Muscle layer of duodenum (tissue), 2 donors: Measurements from ENCODE around the gene ABRACL.

Source experiments
- H3K27ac ChIP-seq: one replicate; pipeline ENCODE4 v1.7.0; 2013; ENCODE audit warnings: mild to moderate bottlenecking, low read length
- H3K27me3 ChIP-seq: one replicate; pipeline ENCODE4 v1.7.0; 2013; ENCODE audit warnings: low read depth, mild to moderate bottlenecking, control low read depth, low read length
- H3K36me3 ChIP-seq, 2 donors: one replicate each; pipeline ENCODE4 v1.7.0; 2013; ENCODE audit warnings: low read length in 2 of 2, control low read depth in 1 of 2, mild to moderate bottlenecking in 1 of 2; ENCODE audit not compliant: insufficient read depth in 2 of 2, control insufficient read depth in 1 of 2
- H3K4me1 ChIP-seq, 2 donors: one replicate each; pipeline ENCODE4 v1.7.0; 2013; ENCODE audit warnings: low read length in 2 of 2, mild to moderate bottlenecking in 2 of 2, control low read depth in 1 of 2, moderate library complexity in 1 of 2; ENCODE audit not compliant: insufficient read depth in 2 of 2, control insufficient read depth in 1 of 2
- H3K4me3 ChIP-seq, 2 donors: one replicate each; pipeline ENCODE4 v1.7.0; 2013; ENCODE audit warnings: low read length in 2 of 2, low read depth in 1 of 2, mild to moderate bottlenecking in 1 of 2
- H3K9me3 ChIP-seq, 2 donors: one replicate each; pipeline ENCODE4 v1.7.0; 2013; ENCODE audit warnings: low read length in 2 of 2, control low read depth in 1 of 2, mild to moderate bottlenecking in 1 of 2; ENCODE audit not compliant: control insufficient read depth in 1 of 2
- donor health status: healthy.

Gene ABRACL

DNA sequence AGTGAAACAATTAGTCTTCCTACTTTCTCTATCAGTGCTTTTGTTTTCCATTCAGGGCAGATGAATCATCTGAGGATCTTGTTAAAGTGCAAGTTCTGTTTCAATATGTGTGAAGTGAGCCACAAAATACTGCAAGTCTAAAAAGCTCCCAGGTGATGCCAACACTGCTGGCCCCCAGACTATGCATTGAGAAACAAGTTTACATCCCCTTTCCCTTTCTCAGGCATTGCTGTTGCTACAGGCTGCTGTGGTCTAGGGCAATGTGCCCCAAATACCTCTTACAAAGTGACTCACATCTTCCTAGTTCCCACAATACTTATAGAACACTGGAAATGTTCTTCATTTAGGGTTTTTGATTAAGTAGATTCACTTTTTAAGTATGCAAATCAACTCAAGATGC lies 31.8 kb downstream of the ABRACL start:
- Histone ChIP-seq H3K9me3 (no peaks in the 10 kb centered on the region), H3K4me1 (no peaks in the 10 kb centered on the region), H3K36me3 (no peaks in the 10 kb centered on the region), H3K27me3 (no peaks in the 10 kb centered on the region), H3K4me3 (no peak overlapping the region), H3K27ac (no peak overlapping the region)

DNA sequence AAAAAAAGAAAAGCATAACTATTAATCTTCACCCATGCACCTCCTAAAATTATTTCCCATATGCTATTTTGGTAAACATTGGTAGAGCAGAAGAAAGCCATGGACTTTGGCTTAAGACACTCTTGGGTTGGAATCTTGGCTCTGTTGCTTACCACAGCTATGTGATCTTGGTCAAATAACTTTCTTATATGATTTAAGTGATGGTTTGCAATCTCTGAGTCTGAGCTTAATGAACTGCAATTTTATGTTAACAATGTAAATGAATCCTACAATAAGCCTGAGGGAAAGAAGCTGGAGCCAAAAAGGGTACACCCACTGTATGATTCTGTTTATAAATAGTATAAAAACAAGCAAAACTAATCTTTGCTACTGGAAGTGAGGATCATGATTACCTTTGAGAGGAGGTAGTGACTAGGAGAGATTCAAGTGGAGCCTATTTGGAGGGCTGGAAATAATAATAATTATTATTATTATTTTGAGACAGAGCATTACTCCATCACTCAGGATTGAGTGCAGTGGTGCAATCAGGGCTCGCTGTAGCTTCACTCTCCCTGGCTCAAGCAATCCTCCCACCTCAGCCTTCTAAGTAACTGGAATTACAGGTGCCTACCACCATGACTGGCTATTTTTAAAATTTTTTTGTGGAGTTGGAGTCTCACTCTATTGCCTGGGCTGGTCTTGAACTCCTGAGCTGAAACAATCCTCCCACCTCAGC lies 34.5 kb downstream of the ABRACL start:
- H3K27ac ChIP-seq: no peak overlapping the region
- H3K9me3 ChIP-seq: no peaks in the 10 kb centered on the region
- no peaks in the 10 kb centered on the region for H3K4me1 ChIP-seq
- H3K4me3 ChIP-seq: no peak overlapping the region
- no peaks in the 10 kb centered on the region for H3K36me3 ChIP-seq
- no peaks in the 10 kb centered on the region for H3K27me3 ChIP-seq

DNA sequence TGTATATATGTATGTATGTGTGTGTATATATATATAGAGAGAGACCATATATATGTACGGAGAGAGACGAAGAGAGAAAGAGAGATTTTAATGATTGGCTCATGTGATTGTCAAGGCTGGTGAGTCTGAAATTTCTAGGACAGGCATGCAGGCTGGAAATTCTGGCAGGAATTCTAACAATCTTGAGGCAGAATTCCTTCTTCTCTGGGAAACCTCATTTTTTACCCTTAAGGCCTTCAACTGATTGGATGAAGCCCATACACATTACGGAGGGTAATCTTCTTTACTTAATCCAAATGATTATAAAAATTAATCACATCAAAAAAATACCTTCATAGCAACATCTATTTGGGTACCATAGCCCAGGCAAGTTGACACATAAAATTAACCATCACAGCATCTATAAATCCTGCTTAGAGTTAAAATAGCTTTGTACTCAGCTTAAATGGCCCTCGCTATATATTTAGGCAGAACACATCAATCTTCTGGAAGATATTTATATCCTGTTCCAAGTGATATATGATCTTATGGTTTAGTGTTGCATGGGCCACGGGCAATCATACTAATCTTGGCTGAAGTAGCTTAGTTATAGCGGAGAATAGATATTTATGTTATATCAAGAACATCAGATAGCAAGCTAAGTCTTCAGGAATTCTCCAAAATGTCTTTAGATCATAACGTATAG lies 36.6 kb downstream of the ABRACL start:
- Histone ChIP-seq H3K9me3 (no peaks in the 10 kb centered on the region), H3K27ac (no peak overlapping the region), H3K36me3 (no peaks in the 10 kb centered on the region), H3K4me1 (no peaks in the 10 kb centered on the region), H3K27me3 (no peaks in the 10 kb centered on the region), H3K4me3 (no peak overlapping the region)

DNA sequence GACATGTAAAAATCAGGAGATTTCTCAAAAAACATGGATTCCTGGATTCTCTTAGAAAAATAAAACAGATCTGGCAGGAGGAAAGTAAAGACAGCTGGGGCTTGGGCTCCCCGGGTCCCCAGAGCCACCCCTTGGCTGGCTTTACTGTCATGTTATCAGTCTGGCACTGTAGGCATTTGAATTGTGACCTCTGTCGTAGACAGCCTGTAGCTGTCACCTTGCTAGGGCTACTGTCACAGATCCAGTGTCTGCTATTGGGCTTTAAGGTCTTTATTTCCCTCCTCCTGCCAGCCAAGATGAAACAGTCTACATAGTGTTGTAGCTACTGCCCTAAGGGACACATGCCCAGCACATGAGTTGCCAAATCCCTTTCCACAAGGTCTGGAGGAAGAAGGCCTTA lies 37.5 kb downstream of the ABRACL start:
- H3K27ac ChIP-seq: no peak overlapping the region
- no peaks in the 10 kb centered on the region for H3K36me3 ChIP-seq
- no peaks in the 10 kb centered on the region for H3K4me1 ChIP-seq
- H3K9me3 ChIP-seq: no peaks in the 10 kb centered on the region
- no peaks in the 10 kb centered on the region for H3K27me3 ChIP-seq
- no peak overlapping the region for H3K4me3 ChIP-seq

DNA sequence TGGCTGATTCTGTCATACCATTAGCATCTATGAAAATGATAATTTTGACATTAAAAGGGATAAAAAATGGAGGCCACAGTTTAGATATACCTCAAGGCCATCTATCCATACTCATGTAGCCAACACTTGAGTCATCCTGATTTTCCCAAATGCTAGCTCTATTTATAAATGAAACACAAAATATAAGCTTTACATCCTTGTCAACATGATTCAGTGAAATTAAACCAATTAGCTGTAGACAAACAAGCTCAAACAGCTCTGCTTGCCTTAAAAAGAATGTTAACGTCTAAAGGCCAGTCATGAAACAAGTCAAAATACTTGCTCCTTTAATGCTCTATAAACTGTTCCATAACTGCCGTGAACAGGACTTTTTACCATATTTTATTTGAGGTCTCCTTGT lies 40.3 kb downstream of the ABRACL start:
- H3K36me3 ChIP-seq: no peaks in the 10 kb centered on the region
- no peaks in the 10 kb centered on the region for H3K9me3 ChIP-seq
- H3K4me3 ChIP-seq: no peak overlapping the region
- H3K27me3 ChIP-seq: no peaks in the 10 kb centered on the region
- no peaks in the 10 kb centered on the region for H3K4me1 ChIP-seq
- no peak overlapping the region for H3K27ac ChIP-seq

DNA sequence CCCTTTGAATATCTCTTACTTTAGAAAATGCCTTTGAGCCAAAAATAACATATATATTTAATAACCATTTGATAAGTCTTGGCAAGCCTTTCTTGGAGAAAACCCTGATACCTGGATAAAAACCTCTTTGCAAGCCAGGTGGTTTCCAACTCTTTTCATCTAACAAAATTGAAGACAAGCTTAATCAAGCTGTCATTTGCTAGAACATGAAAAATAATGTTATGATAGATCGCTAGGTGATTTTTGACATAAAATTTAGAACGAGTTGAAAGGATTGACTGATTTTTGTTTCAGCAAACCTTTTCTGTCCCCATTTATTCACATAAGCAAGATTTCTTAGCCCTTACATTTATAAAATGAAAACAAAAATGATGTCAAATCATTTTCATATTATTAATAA lies 44.6 kb downstream of the ABRACL start:
- Histone ChIP-seq H3K27me3 (no peaks in the 10 kb centered on the region), H3K27ac (no peak overlapping the region), H3K4me1 (no peaks in the 10 kb centered on the region), H3K4me3 (no peak overlapping the region), H3K9me3 (no peaks in the 10 kb centered on the region), H3K36me3 (no peaks in the 10 kb centered on the region)

DNA sequence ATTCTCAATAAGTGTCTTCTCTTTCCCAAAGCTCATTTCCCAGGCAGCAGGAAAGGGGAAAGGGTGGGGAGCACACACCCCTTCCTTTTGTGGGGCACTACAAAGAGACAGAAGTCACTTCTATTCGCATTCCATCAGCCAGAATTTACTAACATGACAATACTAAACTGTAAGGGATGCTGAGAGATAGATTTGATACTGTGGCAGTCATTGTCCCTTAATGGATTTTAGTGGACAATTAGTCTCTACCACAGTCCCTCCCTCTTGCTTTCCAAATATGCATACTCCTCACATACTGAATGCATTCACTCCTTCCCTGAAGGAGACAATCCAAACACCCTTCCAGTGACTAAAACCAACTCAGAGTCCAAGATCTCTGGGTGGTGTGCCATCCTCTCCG lies 50.5 kb downstream of the ABRACL start:
- Histone ChIP-seq H3K4me3 (no peak overlapping the region), H3K9me3 (no peaks in the 10 kb centered on the region), H3K27me3 (no peaks in the 10 kb centered on the region)

DNA sequence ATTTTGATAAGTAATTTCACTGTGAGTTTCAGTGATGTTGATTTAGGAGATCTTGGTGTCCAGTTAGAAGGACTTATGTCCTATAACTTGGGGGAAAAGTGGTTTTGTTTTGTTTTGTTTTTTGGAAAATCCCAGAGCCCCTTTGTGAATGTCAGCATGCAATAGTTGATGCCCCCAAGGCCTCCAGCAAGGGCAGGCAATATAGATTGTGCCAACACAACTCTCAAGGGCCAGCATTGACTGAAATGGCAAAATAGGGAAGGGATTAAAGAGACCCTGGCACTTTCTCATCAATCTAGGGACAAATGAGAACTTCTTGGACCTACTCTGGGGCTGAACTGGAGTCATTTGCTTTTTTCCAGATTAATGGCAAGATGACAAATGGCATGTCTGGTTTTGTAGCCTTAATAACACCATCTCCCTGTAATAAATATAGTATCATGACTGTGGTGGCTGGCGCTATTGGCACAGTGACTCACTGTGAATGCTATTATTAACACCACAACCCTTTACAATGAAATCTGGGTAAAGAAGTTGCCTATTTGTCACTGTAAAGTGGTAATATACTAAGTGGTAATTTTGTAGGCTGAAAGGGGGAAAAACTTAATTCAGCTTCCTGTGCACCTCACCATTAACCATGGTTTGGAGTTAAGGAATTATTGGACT lies 51.8 kb downstream of the ABRACL start:
- Histone ChIP-seq H3K27me3 (no peaks in the 10 kb centered on the region), H3K36me3 (no peaks in the 10 kb centered on the region), H3K9me3 (no peaks in the 10 kb centered on the region), H3K4me1 (no peaks in the 10 kb centered on the region), H3K4me3 (no peak overlapping the region), H3K27ac (no peak overlapping the region)

More for the DNA sequence above, 50.5 kb downstream of the ABRACL start:
- H3K27ac ChIP-seq: no peak overlapping the region
- no peaks in the 10 kb centered on the region for H3K36me3 ChIP-seq
- H3K4me1 ChIP-seq: no peaks in the 10 kb centered on the region

DNA sequence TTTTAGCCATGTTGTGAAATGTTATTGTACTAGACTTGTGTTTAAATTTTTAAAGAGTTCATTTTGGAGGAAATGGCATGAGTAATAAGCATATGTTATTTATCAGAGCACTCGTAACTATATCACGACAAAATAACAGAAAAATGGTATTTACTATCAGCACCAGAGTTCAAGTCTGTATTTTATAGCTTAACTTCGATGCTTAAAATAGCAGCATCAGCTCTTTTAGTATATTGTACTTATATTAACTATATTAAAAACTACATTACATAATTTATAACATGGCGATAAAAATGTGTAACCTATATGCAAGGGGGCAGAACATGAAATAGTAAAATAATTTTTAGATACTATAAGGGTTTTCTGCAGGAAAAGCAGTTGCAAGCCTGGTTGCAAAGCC lies 52.9 kb downstream of the ABRACL start:
- Histone ChIP-seq H3K27ac (no peak overlapping the region), H3K9me3 (no peaks in the 10 kb centered on the region), H3K4me3 (no peak overlapping the region), H3K4me1 (no peaks in the 10 kb centered on the region), H3K27me3 (no peaks in the 10 kb centered on the region), H3K36me3 (no peaks in the 10 kb centered on the region)

DNA sequence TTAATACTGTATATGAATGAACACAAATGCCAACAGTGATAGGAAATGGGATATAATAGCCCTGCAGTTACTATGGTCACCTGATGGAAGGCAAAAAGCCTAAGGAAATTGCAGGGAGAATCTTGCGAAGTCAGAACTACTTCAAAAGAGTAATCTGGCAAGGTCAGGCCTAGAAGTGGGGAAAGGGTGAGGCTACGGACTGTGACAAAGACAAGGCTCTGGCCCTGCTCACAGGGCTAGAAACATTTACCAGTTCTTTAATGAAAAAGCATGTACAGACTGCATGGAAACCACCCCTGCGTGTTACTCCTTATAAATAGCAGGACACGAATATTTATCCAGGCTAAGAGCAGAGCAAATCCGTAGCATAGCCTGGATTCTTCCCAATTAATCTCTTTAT lies 53.8 kb downstream of the ABRACL start:
- Histone ChIP-seq H3K36me3 (no peaks in the 10 kb centered on the region), H3K27ac (no peak overlapping the region), H3K4me1 (no peaks in the 10 kb centered on the region), H3K27me3 (no peaks in the 10 kb centered on the region), H3K9me3 (no peaks in the 10 kb centered on the region), H3K4me3 (no peak overlapping the region)

DNA sequence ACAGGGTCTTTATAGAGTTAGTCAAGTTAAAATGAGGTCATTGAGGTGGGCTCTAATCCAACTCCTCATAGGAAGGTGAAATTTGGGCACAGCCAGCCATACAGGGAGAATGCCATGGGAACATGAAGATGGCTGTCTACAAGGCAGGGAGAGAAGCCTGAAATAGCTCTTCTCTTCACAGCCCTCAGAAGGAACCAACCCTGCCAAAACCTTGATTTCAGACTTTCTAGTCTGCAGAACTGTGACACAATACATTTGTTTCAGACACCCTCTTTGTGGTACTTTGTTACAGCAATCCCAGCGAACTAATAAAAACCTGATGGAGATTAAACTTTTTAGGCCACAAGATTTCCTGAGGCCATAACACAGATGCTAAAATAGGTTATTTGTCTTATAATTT lies 63.3 kb downstream of the ABRACL start:
- no peaks in the 10 kb centered on the region for H3K36me3 ChIP-seq
- H3K9me3 ChIP-seq: no peaks in the 10 kb centered on the region
- H3K27ac ChIP-seq: no peak overlapping the region
- H3K4me3 ChIP-seq: no peak overlapping the region
- no peaks in the 10 kb centered on the region for H3K27me3 ChIP-seq
- H3K4me1 ChIP-seq: no peaks in the 10 kb centered on the region
